MV-4-11 (cell line): Measurements from ENCODE around the gene MAB21L2.

Experiments used
- DNase-seq: peaks from one replicate; lab custom pipeline; 2025; lab: John Stamatoyannopoulos, UW

MAB21L2 gene

GRCh38 chr4:150619042-150619441, 37.1 kb downstream of the MAB21L2 start:
- DNase-seq = no peak

GRCh38 chr4:150624055-150624454, 42.1 kb downstream of the MAB21L2 start:
- no peak for DNase-seq

GRCh38 chr4:150625033-150625432, 43.1 kb downstream of the MAB21L2 start:
- DNase-seq = no peak

GRCh38 chr4:150628073-150628472, 46.1 kb downstream of the MAB21L2 start:
- no peak for DNase-seq

GRCh38 chr4:150632639-150633038, 50.7 kb downstream of the MAB21L2 start:
- DNase-seq = no peak
